Measurements from ENCODE around the gene PALLD. TPM values are rescaled to one million over a fixed set of nuclear protein-coding genes. Genes with fewer than 3 reads are reported as not detected.

PALLD gene
- total and polyA plus RNA-seq, 2 donors (not counting 3 experiments of a cell fraction or from before 2014, with no cell fraction given), result 13.4 to 48.2 TPM

GRCh38 chr4:168654848-168655174 is 158.0 kb downstream of the PALLD start:
- Histone ChIP-seq H3K79me2 (ENCODE audit: control insufficient read depth, insufficient read depth, low read length) (no peaks in the 10 kb centered on the region), H3K27me3 (ENCODE audit: control insufficient read depth in 2 of 2, insufficient read depth in 2 of 2, low read length in 2 of 2) (no peaks in the 10 kb centered on the region), H3K9me3 (replicated peaks; ENCODE audit: control insufficient read depth, insufficient read depth, low read length) (no peaks in the 10 kb centered on the region), H2AFZ (ENCODE audit: low read depth, low read length) (no peak overlapping the region), H4K20me1 (replicated peaks; ENCODE audit: control insufficient read depth, extremely low read depth, insufficient read depth, low read length) (no peaks in the 10 kb centered on the region), H3K27ac (ENCODE audit: insufficient read depth, low read depth, low read length) (no peak overlapping the region), H3K4me2 (ENCODE audit: insufficient read depth, low read length) (no peak overlapping the region), H3K4me1 (ENCODE audit: control insufficient read depth, extremely low read depth, insufficient read depth, low read length) (no peaks in the 10 kb centered on the region), H3K36me3 (ENCODE audit: control insufficient read depth in 2 of 2, extremely low read depth in 1 of 2, insufficient read depth in 2 of 2, low read length in 2 of 2) (no peaks in the 10 kb centered on the region), H3K9me1 (replicated peaks; ENCODE audit: control insufficient read depth, extremely low read depth, insufficient read depth, low read length) (no peaks in the 10 kb centered on the region), H3K4me3 (replicated peaks in 1 of 3; ENCODE audit: insufficient read depth in 1 of 3, low read depth in 1 of 3, low read length in 3 of 3) (no peak overlapping the region), H3K9ac (replicated peaks; ENCODE audit: extremely low read depth, insufficient read depth, low read length) (no peak overlapping the region)
- intact Hi-C loops (cut with micrococcal nuclease) (no loop called here), dilution Hi-C loops (cut with MboI; ENCODE audit: extremely low pct_ligation_motif_present, low sequenced_read_pairs) (no loop called here)
- POLR2A ChIA-PET, result interaction anchor here (0.6 kb wide), 1 partner anchor 176 kb away, joined by 4 read pairs; no protein-coding TSS in a partner anchor
- CTCF ChIA-PET, result no interaction called here
- no peak for TF ChIP-seq MAX (IDR thresholded peaks at IDR 0.05; ENCODE audit: insufficient read depth, insufficient read length)
- no peak for TF ChIP-seq POLR2A (IDR thresholded peaks at IDR 0.05; ENCODE audit: low read depth, low read length)
- TF ChIP-seq CTCF (IDR thresholded peaks at IDR 0.05; ENCODE audit: extremely low read depth in 1 of 2, insufficient read depth in 1 of 2, low read depth in 1 of 2, low read length in 2 of 2), result no peak
- TF ChIP-seq POLR2AphosphoS5 (IDR thresholded peaks at IDR 0.05; ENCODE audit: insufficient read depth, low read depth, low read length), result no peak
- no peak for TF ChIP-seq GATA2 (IDR thresholded peaks at IDR 0.05; ENCODE audit: insufficient read depth, insufficient read length, low read depth, low read length)
- no peak for TF ChIP-seq EZH2 (IDR thresholded peaks at IDR 0.05; ENCODE audit: borderline replicate concordance, low read depth, low read length, severe bottlenecking)
- TF ChIP-seq JUN (IDR thresholded peaks at IDR 0.05; ENCODE audit: borderline replicate concordance, insufficient read depth, insufficient read length, low read depth), result no peak
- TF ChIP-seq FOS (IDR thresholded peaks at IDR 0.05; ENCODE audit: borderline replicate concordance, insufficient read depth, low read length), result no peak
- TF ChIP-seq MYC (IDR thresholded peaks at IDR 0.05; ENCODE audit: low read depth, low read length), result no peak
- BruUV-seq (replicated peaks), result no TSS peak
- DNase-seq (ENCODE audit: low read depth, low spot score), result no peak
- FAIRE-seq, result no peak

Measured in endothelial cell of umbilical vein (primary cell).